H9 (cell line): Measurements from ENCODE around the gene IFNL2. TPM values are rescaled to one million over a fixed set of nuclear protein-coding genes. Genes with fewer than 3 reads are reported as not detected.

Experiments used
- DNase-seq: peaks from one replicate; pipeline ENCODE4 v3.0.0-alpha.2; 2017
- H2AFZ ChIP-seq: one replicate; pipeline ENCODE4 v1.6.1; 2013; ENCODE audit warnings: mild to moderate bottlenecking, low read length, control low read depth, moderate library complexity
- H2AK5ac ChIP-seq: 2 replicates; pipeline ENCODE4 v1.6.1; 2013; ENCODE audit warnings: low read length, control low read depth, mixed read lengths; ENCODE audit not compliant: insufficient read length
- H2BK120ac ChIP-seq: one replicate; pipeline ENCODE4 v1.6.1; 2013; ENCODE audit warnings: low read depth, mild to moderate bottlenecking, low read length, control low read depth, inconsistent platforms; ENCODE audit not compliant: poor library complexity, severe bottlenecking
- H2BK12ac ChIP-seq: 2 replicates; pipeline ENCODE4 v1.6.1; 2013; ENCODE audit warnings: low read length, control low read depth, mixed read lengths, low read depth; ENCODE audit not compliant: insufficient read length
- H2BK15ac ChIP-seq: 2 replicates; pipeline ENCODE4 v1.6.1; 2013; ENCODE audit warnings: low read depth, low read length, control low read depth
- H2BK20ac ChIP-seq: one replicate; pipeline ENCODE4 v1.6.1; 2013; ENCODE audit warnings: low read depth, mild to moderate bottlenecking, low read length, control low read depth, inconsistent platforms; ENCODE audit not compliant: poor library complexity, severe bottlenecking
- H2BK5ac ChIP-seq: 2 replicates; pipeline ENCODE4 v1.6.1; 2013; ENCODE audit warnings: low read length, control low read depth, mixed read lengths; ENCODE audit not compliant: insufficient read length
- H3K14ac ChIP-seq: 2 replicates; pipeline ENCODE4 v1.6.1; 2013; ENCODE audit warnings: low read length, control low read depth; ENCODE audit not compliant: insufficient read depth
- H3K18ac ChIP-seq: 2 replicates; pipeline ENCODE4 v1.6.1; 2013; ENCODE audit warnings: low read depth, mild to moderate bottlenecking, mixed read lengths, low read length, control low read depth; ENCODE audit not compliant: insufficient read length
- H3K23ac ChIP-seq: 2 replicates; pipeline ENCODE4 v1.6.1; 2013; ENCODE audit warnings: low read length, control low read depth, mixed read lengths, low read depth; ENCODE audit not compliant: insufficient read length
- H3K23me2 ChIP-seq: 2 replicates; pipeline ENCODE4 v1.6.1; 2013; ENCODE audit warnings: low read depth, mild to moderate bottlenecking, mixed read lengths, low read length, control low read depth; ENCODE audit not compliant: insufficient read length, poor library complexity, severe bottlenecking
- H3K27ac ChIP-seq: 2 replicates; pipeline ENCODE4 v1.5.1; 2013; ENCODE audit warnings: low read length, control low read depth, mixed read lengths, low read depth; ENCODE audit not compliant: insufficient read length
- H3K27me3 ChIP-seq: 2 replicates; pipeline ENCODE4 v1.6.1; 2013; ENCODE audit warnings: low read length, control low read depth, inconsistent platforms; ENCODE audit not compliant: insufficient read depth
- H3K4ac ChIP-seq: 2 replicates; pipeline ENCODE4 v1.6.1; 2013; ENCODE audit warnings: low read depth, mild to moderate bottlenecking, control low read depth, inconsistent platforms, low read length, moderate library complexity
- H3K4me1 ChIP-seq: 2 replicates; pipeline ENCODE4 v1.6.1; 2013; ENCODE audit warnings: low read length, control low read depth, inconsistent platforms; ENCODE audit not compliant: insufficient read depth
- H3K4me2 ChIP-seq: 2 replicates; pipeline ENCODE4 v1.6.1; 2013; ENCODE audit warnings: low read length, control low read depth, mixed read lengths; ENCODE audit not compliant: insufficient read length, insufficient read depth
- H3K56ac ChIP-seq: 2 replicates; pipeline ENCODE4 v1.6.1; 2013; ENCODE audit warnings: low read depth, mild to moderate bottlenecking, mixed read lengths, low read length, control low read depth; ENCODE audit not compliant: insufficient read length
- H3K79me1 ChIP-seq: 2 replicates; pipeline ENCODE4 v1.6.1; 2013; ENCODE audit warnings: low read depth, mild to moderate bottlenecking, moderate library complexity, low read length, control low read depth, inconsistent platforms; ENCODE audit not compliant: insufficient read depth, poor library complexity, severe bottlenecking
- H3K79me2 ChIP-seq: 2 replicates; pipeline ENCODE4 v1.6.1; 2013; ENCODE audit warnings: low read length, control low read depth, inconsistent platforms; ENCODE audit not compliant: insufficient read depth
- H3K9ac ChIP-seq: 2 replicates; pipeline ENCODE4 v1.6.1; 2013; ENCODE audit warnings: low read length, control low read depth, mixed read lengths; ENCODE audit not compliant: insufficient read length; ENCODE audit errors: extremely low read depth
- H3K9me3 ChIP-seq: one replicate; pipeline ENCODE4 v1.6.1; 2013; ENCODE audit warnings: low read depth, low read length, inconsistent platforms; ENCODE audit not compliant: control insufficient read depth
- H3T11ph ChIP-seq: one replicate; pipeline ENCODE4 v1.6.1; 2013; ENCODE audit warnings: mild to moderate bottlenecking, low read length, control low read depth, inconsistent platforms
- H4K20me1 ChIP-seq: one replicate; pipeline ENCODE4 v1.6.1; 2013; ENCODE audit not compliant: control insufficient read depth, insufficient read length, insufficient read depth
- H4K5ac ChIP-seq: 2 replicates; pipeline ENCODE4 v1.6.1; 2013; ENCODE audit warnings: low read depth, mild to moderate bottlenecking, mixed read lengths, low read length, control low read depth; ENCODE audit not compliant: insufficient read length
- H4K8ac ChIP-seq: replicated peaks from 2 replicates; pipeline ENCODE4 v1.6.1; 2013; ENCODE audit warnings: low read length, control low read depth, mixed read lengths, low read depth; ENCODE audit not compliant: insufficient read length
- H4K91ac ChIP-seq: 2 replicates; pipeline ENCODE4 v1.6.1; 2013; ENCODE audit warnings: low read depth, mild to moderate bottlenecking, moderate library complexity, mixed read lengths, low read length, control low read depth; ENCODE audit not compliant: insufficient read length
- H3K27ac Mint-ChIP-seq, 3 experiments: 2 replicates in 2 of 3; 3 replicates in 1 of 3; pipeline ENCODE4 v1.8.0; 2020 to 2021; ENCODE audit warnings: mixed read lengths in 3 of 3, mild to moderate bottlenecking in 1 of 3, moderate library complexity in 1 of 3
- H3K27me3 Mint-ChIP-seq: 2 replicates; pipeline ENCODE4 v1.8.0; 2021; ENCODE audit warnings: low read depth, mild to moderate bottlenecking, moderate library complexity, mixed read lengths
- H3K36me3 Mint-ChIP-seq, 3 experiments: 2 replicates in 2 of 3; 3 replicates in 1 of 3; pipeline ENCODE4 v1.8.0; 2020 to 2021; ENCODE audit warnings: low read depth in 3 of 3, mixed read lengths in 3 of 3; ENCODE audit not compliant: insufficient read depth in 1 of 3
- H3K4me1 Mint-ChIP-seq, 2 experiments: 2 replicates each; pipeline ENCODE4 v1.8.0; 2020; ENCODE audit warnings: mixed read lengths in 2 of 2
- H3K4me3 Mint-ChIP-seq, 2 experiments: 2 replicates in 1 of 2; 3 replicates in 1 of 2; pipeline ENCODE4 v1.8.0; 2020 to 2021; ENCODE audit warnings: mild to moderate bottlenecking in 2 of 2, mixed read lengths in 2 of 2, moderate library complexity in 1 of 2
- H3K9me3 Mint-ChIP-seq, 2 experiments: 2 replicates in 1 of 2; 3 replicates in 1 of 2; pipeline ENCODE4 v1.8.0; 2020; ENCODE audit warnings: mild to moderate bottlenecking in 2 of 2, mixed read lengths in 2 of 2, moderate library complexity in 1 of 2
- WGBS: extraction: QIAGEN DNeasy Blood & Tissue Kit; methylation state at CpG from one replicate; pipeline ENCODE4 v1.1.7; 2013; ENCODE audit warnings: missing lambda C conversion rate, low lambda C conversion rate, mixed read lengths; ENCODE audit not compliant: insufficient read length; ENCODE audit errors: extremely low coverage; 5-methylcytosine and 5-hydroxymethylcytosine counted together
- total RNA-seq: library from RNA; stranded (reverse); gene quantifications from 2 replicates; pipeline ENCODE4 v1.2.1, GENCODE V29; 2021
- TF ChIP-seq, protein P1 (sequence below): fragments of 200-600 bp; sonication (generic); conservative IDR thresholded peaks from 3 replicates; pipeline ENCODE4 v1.8.0; 2021; ENCODE audit warnings: antibody characterized with exemption, mild to moderate bottlenecking

The IFNL2 gene
- total RNA-seq, 1 experiment from 2014 or later: not detected

DNA sequence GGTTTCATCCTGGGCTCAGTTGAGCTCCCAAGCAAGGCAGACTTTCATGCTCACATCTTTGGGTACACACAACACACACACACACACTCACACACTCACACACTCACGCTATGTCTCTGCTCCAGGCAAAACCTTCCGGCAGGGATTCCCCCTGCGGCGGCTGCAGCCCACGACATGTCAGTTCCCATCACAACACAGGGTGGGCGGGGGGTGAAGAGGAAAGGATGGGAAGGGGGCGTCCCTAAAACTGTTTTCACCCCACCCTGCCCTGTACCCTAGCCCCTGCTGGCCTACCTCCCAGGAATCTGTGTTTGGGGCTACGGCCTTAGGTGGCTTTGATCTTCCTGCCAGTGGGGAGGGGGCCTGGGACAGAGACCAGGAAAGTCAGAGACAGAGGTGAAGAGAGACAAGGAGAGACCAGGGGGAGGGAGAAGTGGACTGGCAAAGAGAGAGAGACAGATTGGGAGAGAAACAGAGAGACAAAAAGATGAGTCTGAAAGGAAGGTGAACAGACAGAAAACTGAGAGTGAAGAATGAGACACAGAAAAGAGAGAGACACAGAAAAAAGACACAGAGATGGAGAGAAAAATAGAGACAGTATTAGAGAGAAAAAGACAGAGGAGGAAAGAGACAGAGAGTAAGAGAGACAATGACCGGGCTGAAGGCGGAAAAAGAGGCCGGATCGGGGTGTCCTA is 48.6 kb downstream of the IFNL2 start:
- peaks cover 7 to 18% of the 10 kb centered on the region in 2 experiments for H3K4me1 Mint-ChIP-seq
- Histone ChIP-seq H2BK5ac (no peak overlapping the region), H3K9me3 (no peaks in the 10 kb centered on the region), H2BK15ac (no peak overlapping the region), H3K4me2 (no peak overlapping the region), H3K23me2 (peaks cover 6% of the 10 kb centered on the region), H4K5ac (no peak overlapping the region), H4K91ac (no peak overlapping the region), H4K20me1 (no peaks in the 10 kb centered on the region), H3T11ph (no peak overlapping the region), H3K4me1 (no peaks in the 10 kb centered on the region), H3K27me3 (no peaks in the 10 kb centered on the region; the same call in 1 of the 2 replicates), H3K23ac (no peak overlapping the region), H3K18ac (no peak overlapping the region), H3K79me1 (no peaks in the 10 kb centered on the region), H2AK5ac (no peak overlapping the region), H2BK12ac (no peak overlapping the region), H3K56ac (no peak overlapping the region), H3K9ac (no peak overlapping the region), H2AFZ (no peak overlapping the region), H2BK120ac (no peak overlapping the region), H3K27ac (no peak overlapping the region), H3K79me2 (no peaks in the 10 kb centered on the region), H3K14ac (no peak overlapping the region), H3K4ac (no peak overlapping the region), H2BK20ac (no peak overlapping the region), H4K8ac (no peak overlapping the region)
- WGBS: no CpG with 5 or more reads among the region's 12 CpGs
- H3K27me3 Mint-ChIP-seq: peaks cover 34% of the 10 kb centered on the region
- H3K36me3 Mint-ChIP-seq: peaks cover 5 to 13% (median 12%) of the 10 kb centered on the region in 3 experiments; a peak in 6 of 7 replicates
- DNase-seq: no peak
- H3K9me3 Mint-ChIP-seq: no peaks in the 10 kb centered on the region; a peak in 2 of 5 replicates
- H3K4me3 Mint-ChIP-seq: no peak overlapping the region; a peak in 1 of 5 replicates
- no peak overlapping the region for H3K27ac Mint-ChIP-seq
- TF ChIP-seq, protein P1, sequence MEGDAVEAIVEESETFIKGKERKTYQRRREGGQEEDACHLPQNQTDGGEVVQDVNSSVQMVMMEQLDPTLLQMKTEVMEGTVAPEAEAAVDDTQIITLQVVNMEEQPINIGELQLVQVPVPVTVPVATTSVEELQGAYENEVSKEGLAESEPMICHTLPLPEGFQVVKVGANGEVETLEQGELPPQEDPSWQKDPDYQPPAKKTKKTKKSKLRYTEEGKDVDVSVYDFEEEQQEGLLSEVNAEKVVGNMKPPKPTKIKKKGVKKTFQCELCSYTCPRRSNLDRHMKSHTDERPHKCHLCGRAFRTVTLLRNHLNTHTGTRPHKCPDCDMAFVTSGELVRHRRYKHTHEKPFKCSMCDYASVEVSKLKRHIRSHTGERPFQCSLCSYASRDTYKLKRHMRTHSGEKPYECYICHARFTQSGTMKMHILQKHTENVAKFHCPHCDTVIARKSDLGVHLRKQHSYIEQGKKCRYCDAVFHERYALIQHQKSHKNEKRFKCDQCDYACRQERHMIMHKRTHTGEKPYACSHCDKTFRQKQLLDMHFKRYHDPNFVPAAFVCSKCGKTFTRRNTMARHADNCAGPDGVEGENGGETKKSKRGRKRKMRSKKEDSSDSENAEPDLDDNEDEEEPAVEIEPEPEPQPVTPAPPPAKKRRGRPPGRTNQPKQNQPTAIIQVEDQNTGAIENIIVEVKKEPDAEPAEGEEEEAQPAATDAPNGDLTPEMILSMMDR: no peak
